GM19438 (cell line): ENCODE data around the gene TCERG1L.

ENCODE experiments used
- ATAC-seq: cut with Tn5 transposase; IDR thresholded peaks from one replicate; pipeline ENCODE4 v1.9.1; 2021; ENCODE audit warnings: low read depth; ENCODE audit not compliant: unreplicated experiment

Gene TCERG1L

GRCh38 chr10:131316321-131317075 is 5.0 kb upstream of the TCERG1L start:
- no peak for ATAC-seq

DNA sequence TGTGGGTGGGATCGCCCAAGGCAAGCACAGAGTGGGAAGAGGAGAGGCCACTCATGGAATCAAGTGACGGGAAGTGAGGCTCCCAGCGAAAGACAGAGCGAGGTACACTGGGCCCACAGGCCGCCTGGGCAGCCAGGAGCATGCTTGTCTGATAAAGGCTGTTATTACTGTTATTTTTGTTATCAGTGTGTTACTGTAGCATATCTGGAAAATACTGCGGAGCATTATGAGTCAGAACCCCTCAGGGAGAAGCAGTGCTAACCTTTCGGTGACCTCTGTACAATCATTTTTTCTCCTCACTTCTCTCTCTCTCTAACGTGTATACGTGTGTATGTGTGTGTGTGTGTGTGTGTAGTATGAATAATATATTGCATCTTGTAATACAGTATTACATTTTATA is 3.8 kb upstream of the TCERG1L start:
- no peak for ATAC-seq

GRCh38 chr10:131314799-131315198 is 3.3 kb upstream of the TCERG1L start:
- ATAC-seq = no peak

DNA sequence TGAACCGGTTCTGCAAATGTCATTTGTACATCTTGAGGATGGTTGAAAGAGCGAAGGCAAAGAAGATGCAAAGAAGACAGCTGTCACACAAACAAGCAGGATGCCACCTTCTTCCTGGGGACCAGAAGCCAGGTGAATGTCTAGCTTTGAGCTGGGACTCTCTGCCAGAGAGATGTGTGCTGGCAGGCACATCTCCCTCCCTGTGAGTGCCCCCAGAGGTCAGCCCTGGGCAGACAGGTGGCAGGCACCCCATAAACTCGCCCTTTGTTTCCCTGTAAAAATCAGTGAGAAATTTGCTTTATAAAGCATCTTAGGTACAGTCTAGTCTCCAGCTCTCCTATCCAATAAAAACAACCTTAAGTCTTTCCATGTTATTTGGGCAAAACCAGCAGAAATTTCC is 2.6 kb upstream of the TCERG1L start:
- no peak for ATAC-seq

GRCh38 chr10:131313377-131313776 is 1.9 kb upstream of the TCERG1L start:
- no peak for ATAC-seq

GRCh38 chr10:131312478-131312836 is 936 bp upstream of the TCERG1L start:
- ATAC-seq = no peak

DNA sequence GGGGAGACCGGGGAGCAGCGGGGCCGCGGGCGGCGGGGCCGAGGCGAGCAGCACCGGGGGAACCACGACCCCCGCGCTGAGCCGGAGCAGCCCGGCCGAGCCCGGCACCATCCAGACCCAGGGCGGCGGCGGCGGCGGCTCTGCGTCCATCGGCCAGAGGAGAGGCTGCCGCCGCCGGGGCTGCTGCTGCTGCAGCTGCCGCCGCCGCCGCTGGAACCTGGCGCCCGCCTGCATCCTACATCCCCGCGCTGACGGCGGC is 190 bp downstream of the TCERG1L start:
- ATAC-seq = no peak

GRCh38 chr10:131310551-131311401 is 745 bp downstream of the TCERG1L start:
- no peak for ATAC-seq

GRCh38 chr10:131310142-131310541 is 1.4 kb downstream of the TCERG1L start:
- no peak for ATAC-seq

GRCh38 chr10:131300508-131300907 is 11.0 kb downstream of the TCERG1L start:
- ATAC-seq = no peak

DNA sequence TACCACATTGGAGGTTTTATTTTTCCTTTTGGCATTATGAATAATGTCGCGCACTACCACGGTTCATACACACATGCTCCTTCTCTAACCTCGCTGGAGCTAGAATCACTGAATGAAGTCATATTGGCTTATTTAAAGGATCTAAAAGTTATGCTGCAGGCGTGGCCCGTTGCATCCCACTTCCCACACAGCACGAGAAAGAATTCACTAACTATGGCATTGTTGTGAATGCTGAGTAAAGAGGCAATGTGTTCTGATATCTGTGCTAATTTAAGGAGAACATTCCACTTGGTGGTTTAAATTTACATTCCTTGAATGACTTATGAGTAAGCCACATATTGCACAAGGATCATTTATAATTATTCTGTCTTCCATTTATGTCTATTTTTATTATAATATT is 20.7 kb downstream of the TCERG1L start:
- no peak for ATAC-seq

GRCh38 chr10:131288648-131289047 is 22.9 kb downstream of the TCERG1L start:
- ATAC-seq = no peak

GRCh38 chr10:131282961-131283360 is 28.6 kb downstream of the TCERG1L start:
- no peak for ATAC-seq

- ATAC-seq = no peak
Measured at GRCh38 chr10:131280101-131280500, 31.4 kb downstream of the TCERG1L start.

DNA sequence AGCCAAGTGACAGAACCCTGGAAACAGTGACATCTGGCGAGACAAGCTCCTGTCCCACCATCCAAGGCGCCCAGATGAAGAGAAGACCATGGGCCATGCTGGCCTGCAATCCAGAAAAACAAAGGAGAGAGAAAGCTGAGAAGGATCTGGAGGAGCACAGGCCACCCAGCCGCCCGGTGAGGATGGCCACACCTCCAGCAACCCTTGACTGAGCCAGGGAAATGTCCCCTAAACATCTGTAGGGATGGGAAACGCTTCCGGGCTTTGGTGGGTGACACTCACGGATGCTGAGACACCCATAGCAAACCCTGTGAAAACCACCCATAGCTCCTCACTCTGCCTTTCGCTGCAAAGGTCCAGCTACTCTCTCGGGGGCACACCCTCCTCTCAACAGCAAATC is 32.0 kb downstream of the TCERG1L start:
- no peak for ATAC-seq

DNA sequence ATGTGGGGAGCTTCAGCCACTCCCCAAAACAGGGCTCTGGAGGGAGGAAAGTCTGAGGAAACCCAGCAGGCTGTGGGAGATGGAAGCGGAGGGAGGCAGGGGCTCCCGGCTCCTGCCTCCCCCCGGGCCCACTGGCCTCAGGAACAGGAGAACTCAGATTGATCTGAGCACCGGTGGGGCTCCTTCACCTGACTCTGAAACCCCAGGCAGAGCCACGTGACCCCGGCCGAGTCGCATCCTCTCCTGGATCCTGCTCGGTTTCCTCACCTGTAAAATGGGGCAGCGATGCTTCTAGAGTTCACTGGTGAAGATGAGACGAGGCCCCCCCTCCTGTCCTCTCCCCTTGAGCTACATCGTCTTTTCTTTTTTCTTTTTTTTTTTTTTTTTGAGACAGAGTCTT is 33.6 kb downstream of the TCERG1L start:
- no peak for ATAC-seq

GRCh38 chr10:131277278-131277677 is 34.2 kb downstream of the TCERG1L start:
- no peak for ATAC-seq

DNA sequence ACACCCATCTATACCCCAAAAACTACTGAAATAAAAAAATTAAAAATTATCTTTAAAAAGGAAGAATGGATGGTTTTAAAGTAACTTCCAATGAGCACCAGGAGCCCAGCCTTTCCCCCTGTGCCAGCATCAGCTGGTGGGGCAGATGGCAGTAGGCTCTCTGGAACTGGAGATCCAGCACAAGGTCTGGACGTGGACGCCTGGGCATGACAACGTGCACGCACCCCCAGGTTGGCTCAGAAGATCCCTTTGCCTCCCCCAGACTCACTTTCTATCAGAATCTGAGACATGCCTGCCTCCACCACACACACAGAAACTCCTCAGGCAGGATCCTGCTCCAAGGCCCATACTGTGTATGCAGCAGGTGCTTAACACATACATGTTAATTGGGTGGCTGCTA is 35.8 kb downstream of the TCERG1L start:
- no peak for ATAC-seq

- ATAC-seq = no peak
Measured at GRCh38 chr10:131274883-131275282, 36.6 kb downstream of the TCERG1L start.

DNA sequence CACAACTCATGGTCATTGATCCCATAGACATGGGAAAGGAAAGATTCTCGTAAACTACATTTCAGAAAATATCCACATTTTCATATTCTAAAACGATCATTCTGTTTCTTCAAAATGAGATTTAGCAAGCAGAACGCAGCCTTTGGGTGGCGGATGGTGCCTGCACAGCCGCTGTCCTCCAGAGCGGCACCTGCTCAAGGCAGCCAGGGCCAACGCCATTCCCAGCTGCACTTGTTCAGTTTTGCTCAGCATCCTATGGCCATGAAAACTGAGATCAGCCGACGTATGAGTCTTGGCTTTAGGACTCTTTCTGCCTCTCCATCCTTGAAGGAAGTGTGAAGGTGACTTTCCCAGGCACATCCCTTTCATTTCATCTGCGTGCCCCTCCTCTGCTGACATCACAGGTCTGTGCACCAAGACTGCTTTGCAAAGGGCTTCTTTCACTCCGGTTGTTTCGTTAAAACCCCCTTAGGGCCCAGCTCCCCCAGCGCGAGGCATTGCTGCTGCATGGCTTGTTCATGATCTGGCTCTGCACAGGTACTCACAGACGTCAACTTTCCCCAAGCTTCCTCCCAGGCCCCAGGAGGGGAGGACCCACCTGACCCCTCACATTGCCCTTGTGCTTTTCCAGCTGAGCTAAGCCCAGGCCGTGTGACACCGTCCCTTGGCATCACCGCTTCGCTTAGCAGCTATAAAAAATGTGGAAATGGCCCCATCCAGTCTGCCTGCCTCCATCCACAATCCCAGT is 37.2 kb downstream of the TCERG1L start:
- no peak for ATAC-seq

DNA sequence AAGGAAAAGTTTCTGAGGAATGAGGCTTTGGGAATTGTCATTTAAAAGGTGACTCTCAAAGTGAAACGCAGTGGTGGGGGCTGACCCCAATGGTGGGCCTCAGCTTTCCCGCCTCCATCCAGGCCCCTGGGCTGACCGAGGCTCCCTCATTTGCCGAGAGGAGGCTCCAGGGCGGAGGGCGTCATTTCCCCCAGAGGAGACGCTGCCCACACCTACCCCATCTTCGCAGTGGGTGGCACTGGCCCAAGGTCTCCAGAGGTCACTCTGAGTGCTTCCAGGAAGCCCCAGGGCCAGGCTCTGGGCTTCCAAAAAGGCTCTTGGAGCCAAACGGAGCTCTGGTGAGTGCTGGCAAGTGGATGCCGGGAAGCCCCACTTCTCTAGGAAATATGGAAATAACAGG is 38.0 kb downstream of the TCERG1L start:
- ATAC-seq = no peak
